HFFc6 (cell line): ENCODE measurements around the gene MRPL4. TPM values are rescaled to one million over a fixed set of nuclear protein-coding genes. Genes with fewer than 3 reads are reported as not detected.
"Not testable (repeated sequence)": the region's sequence is repeated elsewhere in the genome, so short reads cannot be mapped to it uniquely, and the experiment has no call there.

Experiments used
- DNase-seq: peaks from one replicate; pipeline ENCODE4 v3.0.0-alpha.2; 2018
- H3K27ac Mint-ChIP-seq: 2 replicates; pipeline ENCODE4 v1.8.0; 2020; ENCODE audit warnings: mild to moderate bottlenecking, mixed read lengths
- H3K27me3 Mint-ChIP-seq: 2 replicates; pipeline ENCODE4 v1.8.0; 2021; ENCODE audit warnings: mild to moderate bottlenecking, moderate library complexity, mixed read lengths; ENCODE audit not compliant: insufficient read depth
- H3K36me3 Mint-ChIP-seq: 2 replicates; pipeline ENCODE4 v1.8.0; 2021; ENCODE audit warnings: low read depth, mixed read lengths
- H3K4me1 Mint-ChIP-seq: 2 replicates; pipeline ENCODE4 v1.8.0; 2020; ENCODE audit warnings: low read depth, mixed read lengths
- H3K4me3 Mint-ChIP-seq: 2 replicates; pipeline ENCODE4 v1.8.0; 2020; ENCODE audit warnings: mild to moderate bottlenecking, moderate library complexity, mixed read lengths
- H3K9me3 Mint-ChIP-seq: 2 replicates; pipeline ENCODE4 v1.8.0; 2020; ENCODE audit warnings: mild to moderate bottlenecking, mixed read lengths
- total RNA-seq, 6 experiments: library from RNA; stranded (reverse); fragmentation: NEBNext Ultra II Directional; extraction: Animal tissue kit (Norgen Biotek cat#: 25700); gene quantifications; 2 replicates in 1 of 6; 3 replicates in 5 of 6; pipeline ENCODE4 v1.2.3, GENCODE V29; 2021
- TF ChIP-seq, protein P1 (sequence below): fragments of 200-600 bp; sonication (generic); IDR thresholded peaks from 2 replicates; pipeline ENCODE4 v1.5.0; 2021; ENCODE audit warnings: antibody characterized with exemption, mild to moderate bottlenecking

Gene MRPL4
- total RNA-seq, 6 experiments from 2014 or later, result 69.5 to 83.0 (median 72.0) TPM

DNA sequence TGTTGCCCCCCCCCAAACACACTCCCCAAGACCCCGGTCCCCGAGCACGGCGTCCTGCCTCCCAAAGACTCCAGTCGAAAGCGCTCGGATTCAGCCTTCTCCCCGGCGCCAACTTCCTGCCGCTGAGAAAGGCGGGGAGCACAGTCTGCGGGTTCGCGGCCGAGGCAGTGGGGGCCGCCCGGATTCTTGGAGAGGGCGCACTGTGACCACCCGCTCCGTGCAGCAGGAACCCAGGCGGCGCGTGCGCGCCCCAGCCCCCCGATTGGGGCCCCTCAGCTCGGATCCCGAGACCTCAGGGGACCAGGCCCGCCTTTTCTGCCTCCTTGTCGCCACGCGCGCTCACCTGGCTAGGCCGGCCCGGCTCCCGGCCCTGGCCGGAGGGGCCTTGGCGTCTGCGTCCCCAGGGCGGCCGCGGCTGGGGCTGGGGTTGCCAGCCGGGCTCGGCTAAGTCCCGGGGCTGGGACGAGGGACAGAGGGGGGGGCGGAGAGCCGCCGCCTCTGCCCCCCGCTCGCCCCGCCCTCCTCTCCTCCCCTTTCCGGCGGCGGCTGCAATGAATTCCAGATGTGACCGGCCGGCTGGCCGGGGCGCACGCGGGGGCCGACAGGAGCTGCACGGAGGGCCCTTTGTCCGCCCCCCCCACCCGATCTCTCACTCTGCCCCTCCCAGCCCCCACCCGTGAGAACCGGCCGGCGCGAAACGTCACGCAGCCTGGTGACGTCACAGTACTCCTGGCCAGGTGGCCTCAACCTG is 21.0 kb upstream of the MRPL4 start, which contains the start of gene S1PR2:
TSS of gene S1PR2 (minus strand) at position 471 of the 751 bp plus-strand sequence. CDS start 6,426 bp downstream, outside the sequence.
- Mint-ChIP-seq H3K27me3 (peaks cover 2% of the 10 kb centered on the region; the same call in 1 of the 2 replicates), H3K27ac (peak within 1 kb of the TSS; percentile 76), H3K4me3 (peak within 1 kb of the TSS; percentile 90), H3K36me3 (no peaks in the 10 kb centered on the region; the same call in 1 of the 2 replicates), H3K4me1 (peaks cover 24% of the 10 kb centered on the region), H3K9me3 (no peaks in the 10 kb centered on the region)
- TF ChIP-seq, protein P1, sequence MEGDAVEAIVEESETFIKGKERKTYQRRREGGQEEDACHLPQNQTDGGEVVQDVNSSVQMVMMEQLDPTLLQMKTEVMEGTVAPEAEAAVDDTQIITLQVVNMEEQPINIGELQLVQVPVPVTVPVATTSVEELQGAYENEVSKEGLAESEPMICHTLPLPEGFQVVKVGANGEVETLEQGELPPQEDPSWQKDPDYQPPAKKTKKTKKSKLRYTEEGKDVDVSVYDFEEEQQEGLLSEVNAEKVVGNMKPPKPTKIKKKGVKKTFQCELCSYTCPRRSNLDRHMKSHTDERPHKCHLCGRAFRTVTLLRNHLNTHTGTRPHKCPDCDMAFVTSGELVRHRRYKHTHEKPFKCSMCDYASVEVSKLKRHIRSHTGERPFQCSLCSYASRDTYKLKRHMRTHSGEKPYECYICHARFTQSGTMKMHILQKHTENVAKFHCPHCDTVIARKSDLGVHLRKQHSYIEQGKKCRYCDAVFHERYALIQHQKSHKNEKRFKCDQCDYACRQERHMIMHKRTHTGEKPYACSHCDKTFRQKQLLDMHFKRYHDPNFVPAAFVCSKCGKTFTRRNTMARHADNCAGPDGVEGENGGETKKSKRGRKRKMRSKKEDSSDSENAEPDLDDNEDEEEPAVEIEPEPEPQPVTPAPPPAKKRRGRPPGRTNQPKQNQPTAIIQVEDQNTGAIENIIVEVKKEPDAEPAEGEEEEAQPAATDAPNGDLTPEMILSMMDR, result no peak
- DNase-seq, result peak; percentile 49

DNA sequence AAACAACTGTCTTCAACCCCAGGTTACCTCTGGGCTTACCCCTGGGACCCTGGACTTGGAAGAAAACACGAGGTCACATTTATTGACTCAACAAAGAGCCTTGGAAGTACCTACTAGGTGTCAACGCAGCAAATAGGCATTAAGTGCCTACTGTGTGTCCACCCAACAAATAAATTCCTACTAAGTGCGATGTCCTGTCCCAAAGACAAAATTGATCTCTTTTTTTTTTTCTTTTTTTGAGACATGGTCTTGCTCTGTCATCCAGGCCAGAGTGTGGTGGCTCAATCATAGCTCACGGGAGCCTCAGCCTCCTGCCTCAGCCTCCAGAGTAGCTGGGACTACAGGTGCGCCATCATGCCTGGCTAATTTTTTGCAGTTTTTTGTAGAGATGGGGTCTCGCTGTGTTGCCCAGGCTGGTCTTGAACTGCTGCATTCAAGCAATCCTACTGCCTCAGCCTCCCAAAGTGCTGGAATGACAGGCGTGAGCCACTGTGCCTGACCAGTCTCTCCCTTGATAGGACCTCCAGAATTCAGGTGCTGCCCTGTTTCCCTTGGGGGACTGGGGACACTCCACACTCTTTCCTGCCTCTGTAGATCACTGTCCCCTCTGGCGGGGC is 20.3 kb upstream of the MRPL4 start:
- H3K4me3 Mint-ChIP-seq, result peak overlapping the region; percentile 90
- DNase-seq, result no peak
- TF ChIP-seq, protein P1, result no peak
- H3K9me3 Mint-ChIP-seq, result no peaks in the 10 kb centered on the region
- H3K36me3 Mint-ChIP-seq, result no peaks in the 10 kb centered on the region
- H3K4me1 Mint-ChIP-seq, result peaks cover 17% of the 10 kb centered on the region
- H3K27me3 Mint-ChIP-seq, result peaks cover 2% of the 10 kb centered on the region; the same call in 1 of the 2 replicates
- peak overlapping the region; percentile 68 for H3K27ac Mint-ChIP-seq

DNA sequence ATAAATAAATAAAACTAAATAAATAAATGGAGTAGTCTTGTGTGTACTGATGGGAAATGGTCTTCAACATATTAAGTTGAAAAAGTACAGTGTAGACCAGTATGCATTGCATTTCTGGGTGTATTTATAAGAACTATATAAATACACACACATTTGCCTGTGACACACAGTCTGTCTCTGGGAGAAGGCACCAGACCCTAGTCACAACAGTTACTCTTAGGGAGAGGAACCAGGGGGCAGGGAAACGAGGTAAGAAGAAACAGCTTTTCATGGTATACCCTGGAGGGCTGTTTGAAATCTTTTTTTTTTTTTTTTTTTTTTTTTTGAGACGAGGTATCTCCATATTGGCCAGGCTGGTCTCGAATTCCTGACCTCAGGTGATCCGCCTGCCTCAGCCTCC is 18.1 kb upstream of the MRPL4 start:
- DNase-seq, result no peak

DNA sequence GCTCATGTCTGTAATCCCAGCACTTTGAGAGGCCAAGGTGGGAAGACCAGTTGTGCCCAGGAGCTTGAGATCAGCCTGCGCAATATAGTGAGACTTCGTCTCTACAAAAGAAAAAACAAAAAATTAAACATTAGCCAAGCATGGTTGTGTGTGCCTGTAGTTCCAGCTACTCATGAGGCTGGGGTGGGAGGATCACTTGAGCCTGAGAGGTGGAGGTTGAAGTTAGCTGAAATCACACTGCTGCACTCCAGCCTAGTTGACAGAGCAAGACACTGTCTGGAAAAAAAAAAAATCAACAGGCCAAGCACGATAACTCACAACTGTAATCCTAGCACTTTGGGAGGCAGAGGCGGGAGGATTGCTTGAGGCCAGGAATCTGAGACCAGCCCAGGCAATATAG is 17.0 kb upstream of the MRPL4 start:
- Mint-ChIP-seq H3K27ac (no peak overlapping the region), H3K4me1 (peaks cover 19% of the 10 kb centered on the region), H3K27me3 (peaks cover 2% of the 10 kb centered on the region; the same call in 1 of the 2 replicates), H3K36me3 (no peaks in the 10 kb centered on the region), H3K9me3 (no peaks in the 10 kb centered on the region), H3K4me3 (no peak overlapping the region)
- TF ChIP-seq, protein P1, result no peak
- no peak for DNase-seq

More for the DNA sequence above, 18.1 kb upstream of the MRPL4 start:
- peaks cover 2% of the 10 kb centered on the region; the same call in 1 of the 2 replicates for H3K27me3 Mint-ChIP-seq
- H3K36me3 Mint-ChIP-seq, result no peaks in the 10 kb centered on the region
- no peak overlapping the region for H3K27ac Mint-ChIP-seq
- H3K4me1 Mint-ChIP-seq, result peaks cover 25% of the 10 kb centered on the region
- H3K9me3 Mint-ChIP-seq, result no peaks in the 10 kb centered on the region
- H3K4me3 Mint-ChIP-seq, result no peak overlapping the region
- TF ChIP-seq, protein P1, result no peak

DNA sequence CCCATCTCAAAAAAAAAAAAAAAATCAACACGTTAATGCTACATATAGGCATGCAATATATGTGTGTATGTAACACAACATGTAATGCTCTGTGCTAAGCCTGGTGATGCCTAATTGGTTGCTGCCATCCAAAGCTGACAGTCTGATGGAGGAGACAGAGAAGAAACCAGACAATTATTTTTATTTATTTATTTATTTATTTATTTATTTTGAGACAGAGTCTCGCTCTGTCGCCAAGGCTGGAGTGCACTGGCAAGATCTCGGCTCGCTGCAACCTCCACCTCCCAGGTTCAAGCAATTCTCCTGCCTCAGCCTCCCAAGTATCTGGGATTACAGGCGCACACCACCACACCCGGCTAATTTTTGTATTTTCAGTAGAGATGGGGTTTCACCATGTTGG is 16.6 kb upstream of the MRPL4 start:
- not testable (repeated sequence) for H3K27ac Mint-ChIP-seq

DNA sequence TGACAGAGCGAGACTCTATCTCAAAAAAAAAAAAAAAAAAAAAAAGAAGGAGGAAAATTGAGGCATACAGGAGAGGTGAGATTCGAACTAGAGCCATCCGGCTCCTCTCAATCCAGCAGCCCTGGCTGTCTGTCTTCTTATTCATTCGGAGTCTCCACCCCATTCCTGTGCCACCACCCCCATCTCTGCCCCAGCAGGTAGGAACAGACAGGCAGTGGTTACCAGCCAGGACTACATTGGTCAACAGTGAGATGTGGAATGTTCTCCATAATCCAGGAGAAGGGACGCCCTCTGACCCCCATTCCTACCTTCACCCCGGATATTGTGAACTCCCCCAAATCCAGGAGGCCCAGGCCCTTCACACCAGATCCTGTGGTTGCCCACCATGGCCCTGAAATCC is 14.3 kb upstream of the MRPL4 start:
- H3K4me1 Mint-ChIP-seq, result peaks cover 10% of the 10 kb centered on the region
- no peaks in the 10 kb centered on the region for H3K9me3 Mint-ChIP-seq
- H3K27me3 Mint-ChIP-seq, result no peaks in the 10 kb centered on the region; the same call in 1 of the 2 replicates
- no peak overlapping the region for H3K4me3 Mint-ChIP-seq
- no peaks in the 10 kb centered on the region for H3K36me3 Mint-ChIP-seq
- no peak overlapping the region for H3K27ac Mint-ChIP-seq
- DNase-seq, result no peak
- TF ChIP-seq, protein P1, result no peak

More for the DNA sequence above, 16.6 kb upstream of the MRPL4 start:
- H3K9me3 Mint-ChIP-seq, H3K36me3 Mint-ChIP-seq, H3K4me3 Mint-ChIP-seq, H3K27me3 Mint-ChIP-seq, DNase-seq: not testable (repeated sequence)
- peaks cover 19% of the 10 kb centered on the region for H3K4me1 Mint-ChIP-seq
